GM06990 (cell line): ENCODE data around the gene DNAI2.

ENCODE experiments used
- DNase-seq: peaks from one replicate; pipeline ENCODE4 v3.0.0-alpha.2; 2011; ENCODE audit not compliant: insufficient read length; ENCODE audit errors: extremely low read depth
- H3K27me3 ChIP-seq: replicated peaks from 2 replicates; pipeline ENCODE4 v1.6.0; 2011; ENCODE audit warnings: low read length; ENCODE audit not compliant: control insufficient read depth, insufficient read depth
- H3K36me3 ChIP-seq: 2 replicates; pipeline ENCODE4 v1.5.1; 2011; ENCODE audit warnings: low read length; ENCODE audit not compliant: control insufficient read depth, insufficient read depth
- H3K4me3 ChIP-seq: replicated peaks from 2 replicates; pipeline ENCODE4 v1.5.1; 2011; ENCODE audit warnings: low read depth, mild to moderate bottlenecking, control low read depth, low read length
- TF ChIP-seq, protein P1 (sequence below): IDR thresholded peaks from 2 replicates; pipeline ENCODE4 v1.5.1; 2011; ENCODE audit warnings: low read length, control low read depth, mild to moderate bottlenecking, inconsistent platforms; ENCODE audit not compliant: insufficient read depth, poor library complexity, severe bottlenecking

Gene DNAI2

DNA sequence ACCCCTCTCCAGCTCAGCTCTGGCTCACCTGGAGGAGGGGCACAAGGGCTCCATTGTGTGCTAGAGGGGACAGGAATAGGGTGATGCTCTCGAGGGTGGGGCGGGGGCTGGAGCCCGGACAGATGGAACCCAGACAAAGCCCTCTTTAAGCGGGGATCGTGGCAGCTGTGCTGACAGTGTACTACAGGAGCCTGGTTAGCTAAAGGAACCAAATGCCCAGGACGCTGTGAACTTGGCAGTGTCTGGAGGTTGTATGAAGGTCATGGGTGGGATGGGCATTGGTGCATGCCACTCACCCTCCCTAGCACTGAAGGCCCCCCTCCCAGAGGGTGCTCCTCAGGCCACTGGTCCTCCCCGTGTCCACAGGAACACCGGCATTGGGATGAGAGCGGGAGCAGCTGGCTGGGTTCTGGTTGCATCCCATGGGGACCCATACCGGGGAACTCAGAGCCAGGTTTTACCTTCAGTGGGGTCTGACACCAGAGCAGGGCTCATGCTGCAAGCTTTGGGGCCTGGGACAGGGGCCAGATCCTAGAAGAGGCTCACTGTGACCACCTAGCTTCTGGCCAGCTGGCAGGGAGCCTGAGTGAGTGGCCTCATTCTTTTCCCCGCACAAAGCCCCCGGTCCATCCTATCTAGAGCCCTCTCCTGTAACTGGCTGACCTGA, 63.9 kb downstream of the DNAI2 start:
- DNase-seq = no peak
- TF ChIP-seq, protein P1, sequence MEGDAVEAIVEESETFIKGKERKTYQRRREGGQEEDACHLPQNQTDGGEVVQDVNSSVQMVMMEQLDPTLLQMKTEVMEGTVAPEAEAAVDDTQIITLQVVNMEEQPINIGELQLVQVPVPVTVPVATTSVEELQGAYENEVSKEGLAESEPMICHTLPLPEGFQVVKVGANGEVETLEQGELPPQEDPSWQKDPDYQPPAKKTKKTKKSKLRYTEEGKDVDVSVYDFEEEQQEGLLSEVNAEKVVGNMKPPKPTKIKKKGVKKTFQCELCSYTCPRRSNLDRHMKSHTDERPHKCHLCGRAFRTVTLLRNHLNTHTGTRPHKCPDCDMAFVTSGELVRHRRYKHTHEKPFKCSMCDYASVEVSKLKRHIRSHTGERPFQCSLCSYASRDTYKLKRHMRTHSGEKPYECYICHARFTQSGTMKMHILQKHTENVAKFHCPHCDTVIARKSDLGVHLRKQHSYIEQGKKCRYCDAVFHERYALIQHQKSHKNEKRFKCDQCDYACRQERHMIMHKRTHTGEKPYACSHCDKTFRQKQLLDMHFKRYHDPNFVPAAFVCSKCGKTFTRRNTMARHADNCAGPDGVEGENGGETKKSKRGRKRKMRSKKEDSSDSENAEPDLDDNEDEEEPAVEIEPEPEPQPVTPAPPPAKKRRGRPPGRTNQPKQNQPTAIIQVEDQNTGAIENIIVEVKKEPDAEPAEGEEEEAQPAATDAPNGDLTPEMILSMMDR = no peak
- Histone ChIP-seq H3K27me3 (no peaks in the 10 kb centered on the region; the same call in none of the 2 replicates), H3K4me3 (no peak overlapping the region), H3K36me3 (no peaks in the 10 kb centered on the region)

DNA sequence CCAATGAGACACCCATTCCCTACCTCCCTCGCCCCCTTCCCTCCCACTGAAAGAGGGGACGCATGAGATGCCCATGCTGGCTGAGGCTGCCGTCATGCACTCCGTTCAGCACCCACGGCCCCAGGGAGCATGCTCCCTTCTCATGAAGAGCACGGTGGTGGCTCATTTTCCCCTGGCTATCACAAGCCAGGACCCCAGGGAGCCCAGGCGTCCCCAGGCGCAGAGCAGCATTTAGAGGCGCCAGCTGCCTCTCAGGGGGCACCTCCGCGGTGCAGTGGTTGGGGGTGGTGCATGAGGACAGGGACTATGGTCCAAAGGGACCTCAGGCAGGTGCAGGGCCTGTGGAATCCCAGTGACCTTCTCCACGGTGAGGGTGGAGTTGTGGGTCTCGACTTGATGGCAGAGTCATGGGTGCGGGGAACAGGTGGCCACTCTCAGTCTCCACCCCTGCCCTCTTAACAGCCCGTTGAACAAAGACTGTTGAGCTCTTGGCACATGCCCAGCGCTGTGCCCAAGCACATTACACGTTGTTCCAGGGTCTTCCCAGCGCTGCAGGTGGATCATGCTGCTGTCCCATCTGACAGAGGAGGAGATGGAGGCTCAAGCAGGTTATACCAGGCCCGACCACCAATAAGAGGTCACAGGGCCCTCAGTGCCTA, 65.6 kb downstream of the DNAI2 start:
- no peak for DNase-seq
- H3K4me3 ChIP-seq = no peak overlapping the region
- no peaks in the 10 kb centered on the region; the same call in none of the 2 replicates for H3K27me3 ChIP-seq
- TF ChIP-seq, protein P1 = no peak
- no peaks in the 10 kb centered on the region for H3K36me3 ChIP-seq

DNA sequence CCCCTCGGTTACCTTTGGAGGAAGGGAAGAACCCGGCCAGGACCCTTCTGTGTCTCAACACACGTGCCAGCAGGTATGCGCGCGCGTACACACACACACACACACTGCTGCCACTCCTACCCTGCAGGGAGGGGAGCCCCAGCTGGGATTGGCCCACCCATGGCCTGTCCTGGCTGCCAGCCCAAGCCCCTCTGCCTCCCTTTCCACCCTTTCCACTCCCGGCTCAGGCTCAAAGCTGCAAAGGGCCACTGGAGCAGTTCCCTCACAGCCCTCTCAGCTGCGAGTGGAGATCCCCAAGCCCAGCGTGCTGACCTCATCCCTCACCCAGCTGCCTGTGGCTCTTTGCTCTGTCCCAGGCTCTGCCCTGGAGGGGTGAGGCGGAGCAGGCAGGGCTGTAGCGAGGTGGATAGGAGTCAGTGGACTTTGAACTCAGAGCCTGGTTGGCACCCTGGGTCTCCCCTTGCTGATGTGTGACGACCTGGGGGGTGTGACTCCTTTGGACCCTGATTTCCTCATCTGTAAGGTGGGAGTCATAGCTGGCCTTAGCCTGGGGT, 66.5 kb downstream of the DNAI2 start:
- DNase-seq = no peak

DNA sequence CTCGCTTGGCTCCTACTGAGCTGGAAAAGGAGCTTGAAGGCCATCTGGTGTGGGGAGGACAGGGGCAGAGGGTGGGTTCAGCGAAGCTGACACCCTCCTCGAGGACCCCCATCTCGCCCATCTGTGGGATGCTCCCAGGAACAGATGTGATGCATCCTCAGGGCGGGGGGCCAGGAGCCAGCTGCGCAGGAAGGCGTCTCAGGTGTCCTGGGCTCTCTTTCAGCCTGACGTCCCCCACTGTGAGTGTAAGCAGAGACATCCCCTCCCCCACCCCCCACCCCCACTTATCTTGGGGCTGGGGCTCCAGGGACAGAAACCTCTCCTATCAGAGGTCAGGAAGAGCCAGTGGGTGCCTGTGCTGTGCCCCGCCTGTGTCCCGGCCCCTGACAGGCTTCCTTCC, 68.2 kb downstream of the DNAI2 start:
- TF ChIP-seq, protein P1 = no peak
- H3K27me3 ChIP-seq = no peaks in the 10 kb centered on the region; the same call in none of the 2 replicates
- no peak overlapping the region for H3K4me3 ChIP-seq
- H3K36me3 ChIP-seq = no peaks in the 10 kb centered on the region
- DNase-seq = no peak

More for the DNA sequence above, 66.5 kb downstream of the DNAI2 start:
- Histone ChIP-seq H3K4me3 (no peak overlapping the region), H3K36me3 (no peaks in the 10 kb centered on the region), H3K27me3 (no peaks in the 10 kb centered on the region; the same call in none of the 2 replicates)
- TF ChIP-seq, protein P1 = no peak

DNA sequence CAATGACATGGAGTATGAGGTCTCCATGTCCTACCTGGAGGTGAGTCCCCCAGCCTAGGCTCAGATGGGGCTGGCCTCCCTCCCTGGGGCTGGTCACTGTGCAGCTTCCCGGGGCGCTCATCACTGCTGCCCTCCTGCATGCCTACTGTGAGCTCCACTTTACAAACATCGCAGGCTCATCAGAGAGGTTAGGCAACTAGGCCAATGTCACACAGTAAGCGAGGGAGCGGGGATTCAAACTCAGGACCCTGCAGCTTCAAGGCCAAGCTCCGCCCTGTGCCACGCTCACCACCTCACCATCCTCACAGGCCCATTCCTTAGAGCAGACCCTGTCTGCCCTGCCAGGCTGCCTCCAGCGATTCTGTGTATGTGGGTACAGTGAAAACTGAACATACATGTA, 69.1 kb downstream of the DNAI2 start:
- no peak for DNase-seq
- no peak overlapping the region for H3K4me3 ChIP-seq
- TF ChIP-seq, protein P1 = no peak

More for the DNA sequence above, 69.1 kb downstream of the DNAI2 start:
- Histone ChIP-seq H3K36me3 (no peaks in the 10 kb centered on the region), H3K27me3 (no peaks in the 10 kb centered on the region; the same call in none of the 2 replicates)
